ENCODE results near the gene HOXD13.

- no peak for TF ChIP-seq CTCF (IDR thresholded peaks at IDR 0.05)
- no peak for TF ChIP-seq NR3C1 (IDR thresholded peaks at IDR 0.05)
- no peak for TF ChIP-seq BHLHE40 (IDR thresholded peaks at IDR 0.05; ENCODE audit: low read depth, low read length)
- TF ChIP-seq RAD21 (conservative IDR thresholded peaks at IDR 0.05 in 1 of 2, IDR thresholded peaks at IDR 0.05 in 1 of 2): no peak
- no peak for TF ChIP-seq POLR2A (IDR thresholded peaks at IDR 0.05; ENCODE audit: low read length)
- no peak for TF ChIP-seq REST (IDR thresholded peaks at IDR 0.05)
- no peak for TF ChIP-seq USF2 (IDR thresholded peaks at IDR 0.05)
- TF ChIP-seq HOXA7 (CRISPR knock-in tag; IDR thresholded peaks at IDR 0.05): no peak
- no peak for TF ChIP-seq RNF2 (IDR thresholded peaks at IDR 0.05; ENCODE audit: borderline replicate concordance, low read depth)
- no peak for TF ChIP-seq PHF8 (IDR thresholded peaks at IDR 0.05; ENCODE audit: borderline replicate concordance, low read depth)
- no peak for TF ChIP-seq EP300 (IDR thresholded peaks at IDR 0.05)
- no peak for TF ChIP-seq PBX3 (IDR thresholded peaks at IDR 0.05)
These were observed 19.3 kb upstream of the HOXD13 start for GRCh38 chr2:176072951-176073904.

Data from A549 (cell line).